ENCODE measurements around the gene LY86.
"Not testable (repeated sequence)": the region's sequence is repeated elsewhere in the genome, so short reads cannot be mapped to it uniquely, and the experiment has no call there.

Gene LY86

GRCh38 chr6:6655805-6656251 lies 67.3 kb downstream of the LY86 start:
- DNase-seq = no peak

- DNase-seq = no peak
Observed at GRCh38 chr6:6656287-6656686, 67.8 kb downstream of the LY86 start.

GRCh38 chr6:6657085-6657819 lies 68.7 kb downstream of the LY86 start:
- no peak for DNase-seq

- no peak for DNase-seq
Observed at GRCh38 chr6:6657820-6658217, 69.3 kb downstream of the LY86 start.

- peak in 1 of 2 donors; percentile 46 for DNase-seq
Observed at GRCh38 chr6:6659600-6660327, 71.2 kb downstream of the LY86 start.

GRCh38 chr6:6660339-6661045 lies 72.0 kb downstream of the LY86 start:
- no peak for DNase-seq

- no peak for DNase-seq
Observed at GRCh38 chr6:6661191-6661590, 72.7 kb downstream of the LY86 start.

- peak in 1 of 2 donors; percentile 15 for DNase-seq
Observed at GRCh38 chr6:6661684-6662083, 73.2 kb downstream of the LY86 start.

GRCh38 chr6:6663421-6664135 lies 75.1 kb downstream of the LY86 start:
- no peak for DNase-seq

- DNase-seq = no peak
Observed at GRCh38 chr6:6665555-6666243, 77.2 kb downstream of the LY86 start.

- not testable (repeated sequence) for DNase-seq
Observed at GRCh38 chr6:6670150-6670549, 81.6 kb downstream of the LY86 start.

- DNase-seq = no peak
Observed at GRCh38 chr6:6674872-6675271, 86.4 kb downstream of the LY86 start.

GRCh38 chr6:6676910-6677441 lies 88.5 kb downstream of the LY86 start:
- peak; percentile 75 to 77 for DNase-seq

GRCh38 chr6:6678185-6678671 lies 89.7 kb downstream of the LY86 start:
- DNase-seq = no peak

- no peak for DNase-seq
Observed at GRCh38 chr6:6678811-6679210, 90.3 kb downstream of the LY86 start.

GRCh38 chr6:6679633-6680032 lies 91.1 kb downstream of the LY86 start:
- no peak for DNase-seq

GRCh38 chr6:6680526-6680925 lies 92.0 kb downstream of the LY86 start:
- no peak for DNase-seq

- no peak for DNase-seq
Observed at GRCh38 chr6:6681075-6681849, 92.7 kb downstream of the LY86 start.

GRCh38 chr6:6682225-6682624 lies 93.7 kb downstream of the LY86 start:
- peak in 1 of 2 donors; percentile 14 for DNase-seq

- DNase-seq = no peak
Observed at GRCh38 chr6:6683969-6684833, 95.7 kb downstream of the LY86 start.

Data from CD4-positive, alpha-beta T cell treated with Interferon alpha-2 for 1 hour (primary cell).